Heart left ventricle (tissue), 13 donors: ENCODE data around the gene DENND5A.

ENCODE experiments used
- CTCF ChIP-seq, 12 donors: fragments of 200-600 bp; sonication (generic) in 4 of 12; IDR thresholded peaks; one replicate each; pipeline versions ENCODE4 v1.5.0 to v1.8.0; 2018 to 2022; ENCODE audit warnings: antibody characterized with exemption in 12 of 12, mild to moderate bottlenecking in 5 of 12
- POLR2A ChIP-seq, 2 donors: fragments of 450-650 bp; IDR thresholded peaks; one replicate each; pipeline ENCODE4 v1.6.1; 2017; ENCODE audit warnings: antibody characterized with exemption in 2 of 2, mild to moderate bottlenecking in 2 of 2, moderate library complexity in 2 of 2
- donor health status: ischemic (EF 13 %, LVEDD 7.1; RV severe dilation, severe dysfunction).
- donor health status: DM: no; HTN: yes; CAD: no.
- donor health status: DM: no; HTN: no; CAD: no.
- donor health status: ischemic (EF 25% LVEDD 6.9; RV normal size, moderate dysfunction).
- donor health status: ischemic (EF 25% LVEDD 5.7; RV mildly dilated, moderate dysfunction).
- donor health status: ischemic (EF 35%, LVEDD 5.7; RV mildly dilated, moderate dysfunction).
- donor health status: nonischemic (EF 11% LVEDD 7.7; RV severe dilation, severe dysfunction).
- donor health status: DM: yes; HTN: yes; CAD: no.
- donor health status: PGD.
- donor health status: ischemic (EF 29% LVEDD 5.4; RV normal size, mild dysfunction).
- donor health status: nonischemic (EF 23%, LVEDD 6.1; RV moderate dilation, normal function).

GRCh38 chr11:9177438-9178091, 87.6 kb downstream of the DENND5A start:
- no peak for TF ChIP-seq CTCF (IDR thresholded peaks at IDR 0.05)
- no peak for TF ChIP-seq POLR2A (IDR thresholded peaks at IDR 0.05)
